HG03175 (cell line): Measurements from ENCODE around the gene EZR.
A peak's percentile ranks its signal among the peaks of the same experiment; 100 is the strongest.
"Not testable (repeated sequence)": the region's sequence is repeated elsewhere in the genome, so short reads cannot be mapped to it uniquely, and the experiment has no call there.

Experiments
- ATAC-seq: cut with Tn5 transposase; IDR thresholded peaks from one replicate; pipeline ENCODE4 v1.9.1; 2021; ENCODE audit warnings: mild to moderate bottlenecking, moderate library complexity; ENCODE audit not compliant: unreplicated experiment

The EZR gene

GRCh38 chr6:158843751-158844683, 24.8 kb upstream of the EZR start:
- ATAC-seq, result no peak

DNA sequence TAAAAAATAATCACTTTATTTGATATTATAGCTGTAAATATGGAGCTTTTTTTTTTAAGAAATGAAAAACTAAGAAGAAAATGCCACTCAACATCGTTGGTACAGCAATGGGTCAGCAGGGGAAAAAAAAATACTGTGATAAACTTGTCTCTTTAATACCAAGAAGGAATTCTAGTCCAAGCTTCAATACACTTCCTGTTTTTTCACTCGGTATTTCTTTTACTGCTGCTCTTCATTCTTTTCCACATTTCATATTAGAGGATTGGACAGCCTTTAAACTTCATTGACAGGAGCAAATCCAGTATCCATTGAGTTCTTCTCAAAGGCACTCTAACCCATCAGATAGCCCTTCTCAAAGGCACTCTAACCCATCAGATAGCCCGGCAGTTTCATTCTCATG, 22.2 kb upstream of the EZR start:
- no peak for ATAC-seq

GRCh38 chr6:158840465-158840864, 21.3 kb upstream of the EZR start:
- ATAC-seq, result no peak

DNA sequence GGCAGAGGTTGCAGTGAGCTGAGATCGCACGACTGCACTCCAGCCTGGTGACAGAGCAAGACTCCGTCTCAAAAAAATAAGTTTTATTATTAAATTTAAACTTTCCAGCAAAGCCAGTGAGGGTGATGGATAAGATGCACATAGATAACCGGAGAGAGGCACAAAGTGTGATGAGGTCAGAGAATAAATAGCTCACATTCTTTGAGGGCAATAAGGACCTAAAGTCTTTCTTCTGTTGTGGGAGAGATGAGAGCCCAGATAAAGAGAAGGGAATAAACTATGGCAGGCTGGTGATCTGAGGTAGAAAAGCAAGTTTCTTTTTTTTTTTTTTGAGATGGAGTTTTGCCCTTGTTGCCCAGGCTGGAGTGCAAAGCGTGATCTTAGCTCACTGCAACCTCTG, 20.6 kb upstream of the EZR start:
- ATAC-seq, result no peak

DNA sequence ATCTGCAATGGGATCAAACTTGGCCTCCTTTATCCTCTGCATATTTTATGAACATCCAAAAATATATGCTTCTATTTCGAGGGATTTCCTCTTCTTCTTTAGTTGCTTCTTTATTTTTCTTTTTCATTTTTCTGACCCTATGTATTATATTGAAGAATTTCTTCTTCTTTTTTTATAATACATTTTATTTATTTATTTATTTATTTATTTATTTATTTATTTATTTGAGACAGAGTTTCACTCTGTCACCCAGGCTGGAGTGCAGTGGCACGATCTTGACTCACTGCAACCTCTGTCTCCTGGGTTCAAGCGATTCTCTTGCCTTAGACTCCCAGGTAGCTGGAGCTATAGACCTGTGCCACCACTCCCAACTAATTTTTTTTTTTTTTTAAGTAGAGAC, 19.6 kb upstream of the EZR start:
- ATAC-seq, result not testable (repeated sequence)

DNA sequence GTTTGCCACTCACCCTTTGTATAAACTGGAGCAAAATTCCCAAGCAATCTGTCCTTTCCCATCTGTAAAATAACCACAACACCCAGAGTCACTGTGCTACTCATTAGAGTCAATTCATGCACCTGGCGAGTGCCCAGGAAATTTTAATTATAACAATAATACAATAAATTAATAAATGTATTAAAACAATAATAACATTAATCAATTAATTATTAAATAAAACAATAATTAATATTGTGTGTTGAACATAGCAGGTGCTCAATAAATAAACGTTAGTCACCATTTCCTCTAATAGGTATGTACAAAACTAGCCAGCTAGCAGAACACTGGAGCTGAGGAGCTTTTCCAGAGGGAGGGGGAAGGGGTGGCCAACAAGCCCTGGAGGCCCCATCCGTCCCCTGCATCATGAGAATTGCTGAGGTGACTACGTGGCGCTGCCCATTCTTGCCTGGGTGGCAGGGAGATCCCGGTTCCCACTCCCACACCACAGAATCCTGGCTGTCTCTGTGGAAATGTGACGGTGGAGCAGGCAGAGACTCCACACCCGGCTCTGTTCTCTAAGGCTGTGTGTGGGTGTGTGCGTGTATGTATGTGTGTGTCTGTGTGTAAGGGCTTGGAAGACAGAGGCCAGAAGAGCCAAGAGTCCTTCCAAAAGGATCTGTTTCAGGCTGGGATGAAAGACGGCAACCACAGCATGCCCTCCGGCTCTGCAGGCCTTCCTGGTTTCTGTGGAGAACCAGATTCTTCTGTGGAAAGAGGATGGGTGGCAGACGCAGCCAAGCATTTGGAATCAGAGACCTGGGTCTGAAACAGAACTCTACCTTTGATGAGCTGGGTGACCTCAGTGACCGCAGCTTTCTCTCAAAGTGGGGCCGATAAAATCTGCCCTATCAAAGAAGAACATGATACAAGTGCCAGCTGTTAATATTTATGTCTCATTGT, 18.8 kb upstream of the EZR start:
- no peak for ATAC-seq

- no peak for ATAC-seq
These were observed 17.6 kb upstream of the EZR start for GRCh38 chr6:158836625-158837311.

GRCh38 chr6:158835616-158836221, 16.6 kb upstream of the EZR start:
- no peak for ATAC-seq

DNA sequence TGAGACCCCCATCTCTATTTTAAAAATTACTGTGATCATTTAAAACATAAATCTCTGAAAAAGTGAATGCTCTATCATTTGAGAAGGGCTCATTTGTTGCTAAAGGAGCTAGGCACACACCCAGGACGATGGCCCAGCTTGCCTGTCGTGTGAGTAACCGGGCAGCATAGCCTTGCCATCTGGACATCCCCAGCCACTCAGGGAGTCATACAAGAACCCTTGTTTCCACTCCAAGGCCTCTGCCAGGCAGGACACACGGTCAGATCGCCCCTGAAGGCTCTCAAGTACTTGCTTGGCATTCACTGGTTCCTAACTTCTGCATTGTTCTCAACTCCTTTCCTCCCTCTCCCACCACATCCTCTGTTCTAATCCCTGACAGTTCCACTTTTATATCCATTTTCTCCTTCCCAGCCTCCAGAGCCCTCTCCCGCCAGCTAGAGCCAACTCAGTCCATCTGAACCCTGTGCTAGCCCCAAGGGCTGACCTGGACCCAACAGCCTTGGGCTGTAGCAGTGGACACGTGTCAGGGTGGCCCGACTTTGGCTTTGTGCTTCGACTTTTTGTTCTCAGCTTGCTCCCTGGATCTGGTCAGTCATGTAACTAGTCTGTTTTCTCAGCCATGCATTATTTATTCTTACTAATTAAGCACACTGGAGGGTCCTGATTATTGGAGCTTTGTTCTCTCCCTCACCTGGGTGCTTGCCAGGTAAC, 15.7 kb upstream of the EZR start:
- ATAC-seq, result no peak

GRCh38 chr6:158832807-158833206, 13.6 kb upstream of the EZR start:
- not testable (repeated sequence) for ATAC-seq

DNA sequence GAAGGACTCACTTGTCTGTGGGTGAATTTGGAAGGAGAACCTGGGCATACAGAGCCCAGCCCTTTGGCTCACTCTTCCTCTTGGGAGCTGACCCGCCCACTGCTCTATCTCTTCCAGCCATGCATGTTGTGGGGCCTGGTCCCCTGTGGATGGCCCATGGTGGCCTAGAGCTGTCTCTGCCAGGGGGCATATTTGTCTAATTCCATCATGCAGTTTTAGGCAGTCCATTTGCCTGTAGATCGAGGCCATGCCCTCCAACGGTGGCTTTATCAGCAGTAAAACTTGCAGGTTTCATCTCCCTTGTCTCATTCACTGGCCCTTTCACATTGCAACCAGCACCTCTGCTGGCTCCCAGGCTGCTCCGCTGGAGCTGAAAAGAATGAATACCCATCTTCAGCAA, 12.9 kb upstream of the EZR start:
- no peak for ATAC-seq

DNA sequence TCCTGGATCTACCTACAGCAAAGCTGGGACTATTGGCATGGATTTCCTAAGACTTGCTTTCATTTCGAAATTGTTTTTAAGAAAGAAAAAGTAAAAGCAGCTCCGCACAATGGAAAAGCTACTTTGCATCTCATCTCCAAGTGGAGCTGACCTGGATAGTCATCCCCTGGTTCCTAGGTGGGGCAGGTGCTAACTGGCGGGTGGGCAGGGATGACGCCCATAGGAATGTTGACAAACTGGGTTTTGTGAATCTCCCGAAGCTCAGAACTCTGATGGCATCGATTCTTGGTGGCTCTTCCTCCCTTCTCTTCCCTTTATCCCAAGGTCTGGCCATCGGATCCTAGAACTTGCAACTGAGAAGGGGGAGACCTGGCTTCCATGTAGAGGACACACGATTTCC, 12.4 kb upstream of the EZR start:
- no peak for ATAC-seq

GRCh38 chr6:158830736-158831135, 11.6 kb upstream of the EZR start:
- ATAC-seq, result no peak

DNA sequence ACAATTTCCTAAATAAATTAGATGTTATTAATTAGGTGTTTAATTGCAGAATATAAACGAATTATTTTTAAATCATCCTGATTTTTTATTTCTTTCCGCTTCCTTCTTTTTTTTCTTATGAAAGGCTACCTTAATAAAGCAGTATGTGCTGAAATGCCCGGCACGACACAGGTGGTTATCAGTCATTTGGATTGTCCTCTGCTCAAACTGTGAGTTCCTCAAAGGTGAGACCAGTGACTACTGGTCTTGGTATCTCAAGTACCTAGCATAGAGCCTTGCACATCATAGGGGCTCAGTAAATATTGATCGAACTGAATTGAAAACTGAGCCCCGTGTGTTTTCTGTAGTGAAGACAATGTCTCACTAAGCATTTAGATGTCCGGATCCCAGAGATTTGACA, 9.6 kb upstream of the EZR start:
- ATAC-seq, result no peak

- peak; percentile 56 for ATAC-seq
These were observed 7.8 kb upstream of the EZR start for GRCh38 chr6:158826819-158827501.

DNA sequence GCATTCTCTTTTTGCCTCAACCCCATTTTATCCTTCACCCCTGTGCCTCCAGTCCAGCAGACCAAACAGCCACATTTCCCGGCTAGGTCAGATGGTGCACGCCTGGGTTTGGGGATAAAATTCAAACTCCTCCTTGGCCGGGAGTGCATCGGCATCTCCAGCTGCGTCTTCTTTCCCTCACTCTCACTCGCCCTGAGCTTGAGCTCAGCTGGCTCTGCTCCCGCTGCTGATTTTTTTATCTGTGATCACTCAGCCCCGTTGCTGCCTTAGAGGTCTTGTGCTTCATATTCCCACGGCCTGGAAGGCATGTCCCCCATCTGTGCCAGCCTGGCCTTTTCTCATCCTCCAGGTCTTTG, 6.8 kb upstream of the EZR start:
- ATAC-seq, result no peak

GRCh38 chr6:158825038-158825950, 6.1 kb upstream of the EZR start:
- no peak for ATAC-seq

GRCh38 chr6:158823616-158824015, 4.4 kb upstream of the EZR start:
- ATAC-seq, result not testable (repeated sequence)
